Neural cell (in vitro differentiated cells): ENCODE data around the gene AFAP1. TPM values are rescaled to one million over a fixed set of nuclear protein-coding genes. Genes with fewer than 3 reads are reported as not detected.

Experiments
- H2AFZ ChIP-seq: fragments of 200-600, 300-800 bp; sonication (generic), shearing (Covaris generic); 2 replicates; pipeline ENCODE4 v1.6.0; 2014; ENCODE audit warnings: low read depth, mild to moderate bottlenecking, antibody characterized with exemption, low read length, moderate library complexity
- H3F3A ChIP-seq: fragments of 200-600 bp; shearing (Covaris generic); 2 replicates; pipeline ENCODE4 v1.6.1; 2016; ENCODE audit warnings: mild to moderate bottlenecking, moderate library complexity, mixed read lengths, antibody characterized with exemption, low read length; ENCODE audit not compliant: insufficient read depth, poor library complexity, severe bottlenecking
- H3K27ac ChIP-seq: fragments of 200-600, 300-800 bp; sonication (generic), shearing (Covaris generic); 2 replicates; pipeline ENCODE4 v1.5.1; 2014; ENCODE audit warnings: mild to moderate bottlenecking, low read length, moderate library complexity
- H3K27me3 ChIP-seq: fragments of 300-800, 200-600 bp; sonication (generic), shearing (Covaris generic); 2 replicates; pipeline ENCODE4 v1.6.0; 2014; ENCODE audit warnings: mild to moderate bottlenecking, low read depth, low read length, moderate library complexity; ENCODE audit not compliant: insufficient read depth
- H3K36me3 ChIP-seq: fragments of 300-800, 200-600 bp; sonication (generic), shearing (Covaris generic); 2 replicates; pipeline ENCODE4 v1.5.1; 2014; ENCODE audit warnings: mild to moderate bottlenecking, antibody characterized with exemption, low read length, moderate library complexity; ENCODE audit not compliant: insufficient read depth
- H3K4me2 ChIP-seq: fragments of 300-800, 200-600 bp; sonication (generic), shearing (Covaris generic); 2 replicates; pipeline ENCODE4 v1.6.0; 2014; ENCODE audit warnings: mild to moderate bottlenecking, low read length
- H3K4me3 ChIP-seq: fragments of 300-800, 200-600 bp; sonication (generic), shearing (Covaris generic); 2 replicates; pipeline ENCODE4 v1.5.1; 2014; ENCODE audit warnings: mild to moderate bottlenecking, low read length, moderate library complexity
- H3K79me2 ChIP-seq: fragments of 200-600 bp; shearing (Covaris generic); replicated peaks from 2 replicates; pipeline ENCODE4 v1.6.0; 2014; ENCODE audit warnings: mild to moderate bottlenecking, low read length, moderate library complexity; ENCODE audit not compliant: insufficient read depth
- H3K9ac ChIP-seq: fragments of 300-800, 200-600 bp; sonication (generic), shearing (Covaris generic); 2 replicates; pipeline ENCODE4 v1.6.1; 2016; ENCODE audit warnings: mild to moderate bottlenecking, low read length, mixed read lengths
- H3K9me2 ChIP-seq: fragments of 200-600 bp; shearing (Covaris generic); 2 replicates; pipeline ENCODE4 v1.6.1; 2016; ENCODE audit warnings: mild to moderate bottlenecking, low read length, mixed read lengths; ENCODE audit not compliant: insufficient read depth
- H3K9me3 ChIP-seq: fragments of 200-600, 300-800 bp; sonication (generic), shearing (Covaris generic); 2 replicates; pipeline ENCODE4 v1.6.1; 2016; ENCODE audit warnings: mild to moderate bottlenecking, mixed run types, low read length, moderate library complexity, mixed read lengths
- H4K20me1 ChIP-seq: fragments of 200-600 bp; shearing (Covaris generic); 2 replicates; pipeline ENCODE4 v1.6.1; 2016; ENCODE audit warnings: mild to moderate bottlenecking, mixed run types; ENCODE audit not compliant: insufficient read depth
- CTCF ChIP-seq: fragments of 450-650 bp; IDR thresholded peaks from 2 replicates; pipeline ENCODE4 v1.5.1; 2014; ENCODE audit warnings: antibody characterized with exemption, mild to moderate bottlenecking, moderate library complexity; ENCODE audit not compliant: poor library complexity, severe bottlenecking
- EP300 ChIP-seq: fragments of 450-650 bp; conservative IDR thresholded peaks from 2 replicates; pipeline ENCODE4 v1.6.1; 2014; ENCODE audit warnings: antibody characterized with exemption, mild to moderate bottlenecking, moderate library complexity; ENCODE audit not compliant: poor library complexity, severe bottlenecking
- EZH2 ChIP-seq: fragments of 200-600, 300-800 bp; shearing (Covaris generic), sonication (generic); IDR thresholded peaks from 2 replicates; pipeline ENCODE4 v1.6.1; 2014; ENCODE audit warnings: antibody characterized with exemption, low read length, borderline replicate concordance, mild to moderate bottlenecking; ENCODE audit not compliant: insufficient read depth, poor library complexity, severe bottlenecking
- MXI1 ChIP-seq: fragments of 450-650 bp; conservative IDR thresholded peaks from 2 replicates; pipeline ENCODE4 v1.6.1; 2014; ENCODE audit warnings: antibody characterized with exemption, mild to moderate bottlenecking; ENCODE audit not compliant: poor library complexity, severe bottlenecking
- POLR2AphosphoS5 ChIP-seq: IDR thresholded peaks from 2 replicates; pipeline ENCODE4 v1.6.1; 2012
- RAD21 ChIP-seq: fragments of 450-650 bp; conservative IDR thresholded peaks from 2 replicates; pipeline ENCODE4 v1.6.1; 2014; ENCODE audit warnings: antibody characterized with exemption, mild to moderate bottlenecking, moderate library complexity
- REST ChIP-seq: IDR thresholded peaks from 2 replicates; pipeline ENCODE4 v1.6.1; 2012; ENCODE audit warnings: borderline replicate concordance
- SMC3 ChIP-seq: fragments of 450-650 bp; conservative IDR thresholded peaks from 2 replicates; pipeline ENCODE4 v1.6.1; 2014; ENCODE audit warnings: antibody characterized with exemption, mild to moderate bottlenecking, moderate library complexity; ENCODE audit not compliant: poor library complexity
- TAF1 ChIP-seq: IDR thresholded peaks from 2 replicates; pipeline ENCODE4 v1.6.1; 2012; ENCODE audit warnings: low read depth
- polyA plus RNA-seq: library from polyadenylated mRNA; depleted of rRNA; stranded (reverse); fragments of >200 nt; gene quantifications from 2 replicates; pipeline ENCODE4 v1.2.3, GENCODE V29; 2014

AFAP1 gene
- polyA plus RNA-seq, 1 donor from 2014 or later = 38.9 TPM

GRCh38 chr4:7873881-7874280, 65.8 kb downstream of the AFAP1 start:
- H2AFZ ChIP-seq = no peak overlapping the region
- H3K9ac ChIP-seq = no peak overlapping the region
- no peaks in the 10 kb centered on the region for H3K27me3 ChIP-seq
- peaks cover 35% of the 10 kb centered on the region for H3K79me2 ChIP-seq
- H3K4me2 ChIP-seq = no peak overlapping the region
- no peak overlapping the region for H3K27ac ChIP-seq
- TF ChIP-seq EP300 (no peak), RAD21 (no peak), REST (no peak), POLR2AphosphoS5 (no peak), CTCF (no peak), SMC3 (no peak), TAF1 (no peak), MXI1 (no peak), EZH2 (no peak)
- H3K9me3 ChIP-seq = no peaks in the 10 kb centered on the region
- no peak overlapping the region for H3K4me3 ChIP-seq
- no peaks in the 10 kb centered on the region for H3K9me2 ChIP-seq
- H4K20me1 ChIP-seq = peaks cover 5% of the 10 kb centered on the region
- no peaks in the 10 kb centered on the region for H3F3A ChIP-seq
- no peaks in the 10 kb centered on the region for H3K36me3 ChIP-seq

- Histone ChIP-seq H3K4me3 (no peak overlapping the region), H3K27me3 (no peaks in the 10 kb centered on the region), H3K9ac (no peak overlapping the region), H3K79me2 (peaks cover 22% of the 10 kb centered on the region), H3K27ac (no peak overlapping the region), H3K9me3 (no peaks in the 10 kb centered on the region), H3K9me2 (no peaks in the 10 kb centered on the region), H4K20me1 (no peaks in the 10 kb centered on the region), H3K36me3 (no peaks in the 10 kb centered on the region), H3F3A (no peaks in the 10 kb centered on the region), H3K4me2 (no peak overlapping the region), H2AFZ (no peak overlapping the region)
- TF ChIP-seq EZH2 (no peak), MXI1 (no peak), POLR2AphosphoS5 (no peak), TAF1 (no peak), CTCF (no peak), REST (no peak), SMC3 (no peak)
Measured at GRCh38 chr4:7872264-7872771, 67.3 kb downstream of the AFAP1 start.
